SU-DHL-6 (cell line): Measurements from ENCODE around the gene ARHGAP22.

Source experiments
- CTCF ChIP-seq: fragments of 200-600 bp; sonication (generic); IDR thresholded peaks from one replicate; pipeline ENCODE4 v1.5.1; 2017; ENCODE audit warnings: antibody characterized with exemption, mild to moderate bottlenecking, low read length, moderate library complexity; ENCODE audit not compliant: insufficient read depth, poor library complexity, severe bottlenecking
- EZH2phosphoT487 ChIP-seq: fragments of 200-600 bp; sonication (generic), shearing (Covaris generic); conservative IDR thresholded peaks from 2 replicates; pipeline ENCODE4 v1.6.1; 2018; ENCODE audit warnings: mild to moderate bottlenecking, antibody characterized with exemption, low read length, moderate library complexity, mixed read lengths

GRCh38 chr10:48525113-48525512, 79.8 kb downstream of the ARHGAP22 start:
- TF ChIP-seq CTCF (no peak), EZH2phosphoT487 (no peak)
